Loucy (cell line): ENCODE data around the gene XKR7.
A peak's percentile ranks its signal among the peaks of the same experiment; 100 is the strongest.
"Not testable (repeated sequence)": the region's sequence is repeated elsewhere in the genome, so short reads cannot be mapped to it uniquely, and the experiment has no call there.

ENCODE experiments used
- H2AFZ ChIP-seq: fragments of 200-600 bp; sonication (generic); 2 replicates; pipeline ENCODE4 v1.6.0; 2016; ENCODE audit warnings: antibody characterized with exemption, mild to moderate bottlenecking, low read length, moderate library complexity
- H3F3A ChIP-seq: fragments of 200-600 bp; 2 replicates; pipeline ENCODE4 v1.6.0; 2016; ENCODE audit warnings: antibody characterized with exemption, low read depth, mild to moderate bottlenecking
- H3K27me3 ChIP-seq: fragments of 200-600 bp; sonication (generic); 2 replicates; pipeline ENCODE4 v1.6.1; 2014; ENCODE audit warnings: low read length, mild to moderate bottlenecking; ENCODE audit not compliant: insufficient read depth, poor library complexity, severe bottlenecking
- H3K36me3 ChIP-seq: fragments of 200-600 bp; sonication (generic); 2 replicates; pipeline ENCODE4 v1.6.1; 2016; ENCODE audit warnings: low read length; ENCODE audit not compliant: insufficient read depth
- H3K4me1 ChIP-seq: fragments of 200-600 bp; sonication (generic); 2 replicates; pipeline ENCODE4 v1.5.1; 2014; ENCODE audit warnings: low read length, mild to moderate bottlenecking; ENCODE audit not compliant: insufficient read depth, poor library complexity, severe bottlenecking
- H3K4me2 ChIP-seq: fragments of 200-600 bp; sonication (generic); 2 replicates; pipeline ENCODE4 v1.6.0; 2014; ENCODE audit warnings: antibody characterized with exemption, low read length, low read depth, mild to moderate bottlenecking; ENCODE audit not compliant: poor library complexity, severe bottlenecking
- H3K4me3 ChIP-seq: fragments of 200-600 bp; sonication (generic); 2 replicates; pipeline ENCODE4 v1.5.1; 2014; ENCODE audit warnings: low read length, mild to moderate bottlenecking, mixed read lengths; ENCODE audit not compliant: poor library complexity, severe bottlenecking
- H3K79me2 ChIP-seq: fragments of 200-600 bp; sonication (generic); 2 replicates; pipeline ENCODE4 v1.6.1; 2014; ENCODE audit warnings: low read length; ENCODE audit not compliant: insufficient read depth
- H3K9ac ChIP-seq: fragments of 200-600 bp; sonication (generic); 2 replicates; pipeline ENCODE4 v1.6.0; 2014; ENCODE audit warnings: mild to moderate bottlenecking, low read depth, low read length, moderate library complexity; ENCODE audit not compliant: poor library complexity, severe bottlenecking
- H3K9me2 ChIP-seq: fragments of 200-600 bp; sonication (generic); replicated peaks from 2 replicates; pipeline ENCODE4 v1.6.1; 2016; ENCODE audit warnings: low read depth, low read length, mixed read lengths
- H3K9me3 ChIP-seq: fragments of 200-600 bp; sonication (generic); 2 replicates; pipeline ENCODE4 v1.6.1; 2014; ENCODE audit warnings: mild to moderate bottlenecking, antibody characterized with exemption, low read length, low read depth; ENCODE audit not compliant: insufficient read depth
- H4K20me1 ChIP-seq: fragments of 200-600 bp; sonication (generic); 2 replicates; pipeline ENCODE4 v1.6.0; 2014; ENCODE audit warnings: antibody characterized with exemption, low read length, mild to moderate bottlenecking; ENCODE audit not compliant: insufficient read depth, poor library complexity, severe bottlenecking
- EZH2phosphoT487 ChIP-seq: fragments of 200-600 bp; IDR thresholded peaks from 2 replicates; pipeline ENCODE4 v1.6.1; 2018; ENCODE audit warnings: antibody characterized with exemption, mild to moderate bottlenecking, moderate library complexity, borderline replicate concordance
- TF ChIP-seq, protein P1 (sequence below): fragments of 200-600 bp; sonication (generic); conservative IDR thresholded peaks from 2 replicates; pipeline ENCODE4 v1.5.1; 2014; ENCODE audit warnings: mild to moderate bottlenecking, antibody characterized with exemption, low read length

Gene XKR7

GRCh38 chr20:32029561-32029960 lies 61.6 kb downstream of the XKR7 start:
- no peaks in the 10 kb centered on the region for H3K36me3 ChIP-seq
- H4K20me1 ChIP-seq = no peaks in the 10 kb centered on the region
- H3K4me3 ChIP-seq = no peak overlapping the region
- H3K79me2 ChIP-seq = no peaks in the 10 kb centered on the region
- no peaks in the 10 kb centered on the region for H3F3A ChIP-seq
- no peaks in the 10 kb centered on the region for H3K4me1 ChIP-seq
- H3K9me2 ChIP-seq = no peaks in the 10 kb centered on the region
- H3K27me3 ChIP-seq = no peaks in the 10 kb centered on the region
- no peak overlapping the region for H3K9ac ChIP-seq
- no peak overlapping the region for H3K4me2 ChIP-seq
- no peaks in the 10 kb centered on the region for H3K9me3 ChIP-seq
- no peak overlapping the region for H2AFZ ChIP-seq
- TF ChIP-seq EZH2phosphoT487 = no peak
- TF ChIP-seq, protein P1, sequence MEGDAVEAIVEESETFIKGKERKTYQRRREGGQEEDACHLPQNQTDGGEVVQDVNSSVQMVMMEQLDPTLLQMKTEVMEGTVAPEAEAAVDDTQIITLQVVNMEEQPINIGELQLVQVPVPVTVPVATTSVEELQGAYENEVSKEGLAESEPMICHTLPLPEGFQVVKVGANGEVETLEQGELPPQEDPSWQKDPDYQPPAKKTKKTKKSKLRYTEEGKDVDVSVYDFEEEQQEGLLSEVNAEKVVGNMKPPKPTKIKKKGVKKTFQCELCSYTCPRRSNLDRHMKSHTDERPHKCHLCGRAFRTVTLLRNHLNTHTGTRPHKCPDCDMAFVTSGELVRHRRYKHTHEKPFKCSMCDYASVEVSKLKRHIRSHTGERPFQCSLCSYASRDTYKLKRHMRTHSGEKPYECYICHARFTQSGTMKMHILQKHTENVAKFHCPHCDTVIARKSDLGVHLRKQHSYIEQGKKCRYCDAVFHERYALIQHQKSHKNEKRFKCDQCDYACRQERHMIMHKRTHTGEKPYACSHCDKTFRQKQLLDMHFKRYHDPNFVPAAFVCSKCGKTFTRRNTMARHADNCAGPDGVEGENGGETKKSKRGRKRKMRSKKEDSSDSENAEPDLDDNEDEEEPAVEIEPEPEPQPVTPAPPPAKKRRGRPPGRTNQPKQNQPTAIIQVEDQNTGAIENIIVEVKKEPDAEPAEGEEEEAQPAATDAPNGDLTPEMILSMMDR = no peak

DNA sequence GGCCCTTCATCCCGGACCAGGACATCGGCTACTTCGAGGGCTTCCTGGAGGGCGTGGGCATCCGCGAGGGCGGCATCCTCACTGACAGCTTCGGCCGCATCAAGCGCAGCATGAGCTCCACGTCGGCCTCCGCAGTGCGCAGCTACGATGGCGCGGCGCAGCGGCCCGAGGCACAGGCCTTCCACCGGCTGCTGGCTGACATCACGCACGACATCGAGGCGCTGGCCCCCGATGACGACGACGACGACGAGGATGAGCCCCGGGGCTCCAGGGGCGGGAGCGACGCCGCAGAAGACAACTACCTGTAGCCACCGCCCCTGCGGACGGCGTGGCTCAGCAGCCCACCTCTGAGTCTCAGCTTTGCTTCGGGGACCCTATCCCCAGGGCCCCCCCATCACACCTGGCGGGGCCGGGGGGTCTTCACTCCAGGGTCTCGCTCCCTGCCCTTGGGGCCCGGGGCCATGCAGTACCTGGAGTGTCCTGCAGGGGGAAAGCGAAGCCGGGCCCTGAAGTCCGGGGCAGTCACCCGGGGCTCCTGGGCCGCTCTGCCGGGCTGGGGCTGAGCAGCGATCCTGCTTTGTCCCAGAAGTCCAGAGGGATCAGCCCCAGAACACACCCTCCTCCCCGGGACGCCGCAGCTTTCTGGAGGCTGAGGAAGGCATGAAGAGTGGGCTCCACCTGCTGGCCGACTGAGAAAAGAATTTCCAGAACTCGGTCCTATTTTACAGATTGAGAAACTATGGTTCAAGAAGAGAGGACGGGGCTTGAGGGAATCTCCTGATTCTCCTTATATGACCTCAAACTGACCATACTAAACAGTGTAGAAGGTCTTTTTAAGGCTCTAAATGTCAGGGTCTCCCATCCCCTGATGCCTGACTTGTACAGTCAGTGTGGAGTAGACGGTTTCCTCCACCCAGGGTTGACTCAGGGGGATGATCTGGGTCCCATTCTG lies 63.3 kb downstream of the XKR7 start:
- H3K9me2 ChIP-seq = no peaks in the 10 kb centered on the region
- peak overlapping the region; percentile 34 for H3K9ac ChIP-seq
- H3K27me3 ChIP-seq = no peaks in the 10 kb centered on the region
- no peaks in the 10 kb centered on the region for H3K4me1 ChIP-seq
- peak overlapping the region; percentile 79; the same call in 1 of the 2 replicates for H2AFZ ChIP-seq
- H4K20me1 ChIP-seq = no peaks in the 10 kb centered on the region
- H3K36me3 ChIP-seq = no peaks in the 10 kb centered on the region
- H3K79me2 ChIP-seq = no peaks in the 10 kb centered on the region
- peak overlapping the region; percentile 67 for H3K4me2 ChIP-seq
- H3K4me3 ChIP-seq = peak overlapping the region; percentile 64
- H3F3A ChIP-seq = no peaks in the 10 kb centered on the region
- TF ChIP-seq EZH2phosphoT487 = no peak
- TF ChIP-seq, protein P1 = peak; percentile 100
- H3K9me3 ChIP-seq = no peaks in the 10 kb centered on the region

GRCh38 chr20:32033316-32033715 lies 65.4 kb downstream of the XKR7 start:
- H3K4me2 ChIP-seq = no peak overlapping the region
- no peaks in the 10 kb centered on the region for H3F3A ChIP-seq
- H3K27me3 ChIP-seq = no peaks in the 10 kb centered on the region
- no peaks in the 10 kb centered on the region for H3K9me2 ChIP-seq
- TF ChIP-seq EZH2phosphoT487 = no peak
- TF ChIP-seq, protein P1 = no peak
- no peaks in the 10 kb centered on the region for H3K4me1 ChIP-seq
- H4K20me1 ChIP-seq = no peaks in the 10 kb centered on the region
- H2AFZ ChIP-seq = peak overlapping the region; percentile 58
- no peak overlapping the region for H3K4me3 ChIP-seq
- no peaks in the 10 kb centered on the region for H3K79me2 ChIP-seq
- H3K36me3 ChIP-seq = no peaks in the 10 kb centered on the region
- no peaks in the 10 kb centered on the region for H3K9me3 ChIP-seq
- no peak overlapping the region for H3K9ac ChIP-seq

GRCh38 chr20:32033721-32034120 lies 65.8 kb downstream of the XKR7 start:
- H3K9ac ChIP-seq, H3K4me2 ChIP-seq, H4K20me1 ChIP-seq, H3K79me2 ChIP-seq, H3K27me3 ChIP-seq, H3K9me3 ChIP-seq, H3K4me3 ChIP-seq, H3F3A ChIP-seq, H3K4me1 ChIP-seq, H3K36me3 ChIP-seq, H3K9me2 ChIP-seq: not testable (repeated sequence)
- peak overlapping the region; percentile 58 for H2AFZ ChIP-seq
